Measurements from ENCODE around the gene CMTR1.

Gene CMTR1

DNA sequence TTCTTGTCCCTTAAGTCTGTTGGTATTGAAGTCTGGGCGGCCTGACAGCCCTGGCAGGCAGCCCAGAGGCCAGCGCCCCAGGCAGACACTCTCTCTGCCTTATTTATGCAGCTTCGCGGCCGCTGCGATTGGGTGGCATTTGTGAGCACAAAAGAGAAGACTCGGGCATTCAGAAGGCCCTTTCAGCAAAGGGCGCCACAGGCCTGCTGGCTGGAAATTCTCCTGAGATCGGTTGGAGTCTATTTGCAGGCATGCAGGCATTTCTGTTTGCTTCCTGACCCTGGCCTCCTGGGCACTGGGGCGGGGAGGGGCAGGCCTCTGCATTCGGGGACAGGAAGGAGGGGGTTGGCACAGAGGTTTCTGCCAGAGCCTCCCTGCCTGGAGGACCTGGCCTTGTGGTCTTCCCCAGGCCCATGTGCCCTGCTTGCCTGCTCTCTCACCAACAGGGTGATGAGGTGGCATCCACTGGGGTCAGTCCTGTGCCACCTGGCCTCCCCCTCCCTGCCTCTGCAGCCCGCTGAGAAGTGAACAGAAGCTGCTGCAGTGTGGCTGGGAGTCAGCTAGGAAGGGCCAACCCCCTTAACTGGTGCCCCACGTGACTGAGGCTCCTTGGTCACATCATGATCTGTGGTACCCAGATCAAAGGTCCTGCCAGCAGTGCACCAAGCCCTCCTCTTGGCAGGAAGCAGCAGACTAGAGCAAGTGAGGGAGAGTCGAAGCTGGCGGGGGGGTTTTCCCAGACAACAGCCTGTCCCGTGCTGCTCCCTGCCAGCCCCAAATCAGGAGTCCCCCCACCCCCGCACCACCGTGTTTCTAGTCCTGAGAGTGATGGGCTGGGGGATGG, 83.3 kb downstream of the CMTR1 start:
- DNase-seq, result peak; percentile 88

- DNase-seq, result no peak
These were observed 83.9 kb downstream of the CMTR1 start for GRCh38 chr6:37516920-37517405.

DNA sequence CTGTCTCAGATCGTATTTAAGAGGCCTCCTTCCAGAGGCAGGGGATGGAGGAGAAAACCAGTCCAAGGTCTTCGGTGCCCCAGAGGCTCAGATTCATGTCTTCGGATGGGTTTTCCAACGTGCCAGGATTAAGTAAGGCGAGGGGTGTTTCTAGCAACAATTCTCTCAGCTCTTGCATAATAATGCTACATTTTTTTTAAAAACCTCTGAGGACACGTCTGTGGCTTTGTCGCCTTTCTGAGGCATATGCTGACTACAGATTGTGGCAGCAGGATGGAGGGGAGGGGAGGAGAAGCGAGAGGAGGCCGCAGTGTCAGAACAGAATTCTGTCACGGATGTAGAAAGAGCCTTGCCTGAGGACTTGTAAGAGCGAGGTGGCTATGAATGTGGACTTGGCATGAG, 84.4 kb downstream of the CMTR1 start:
- no peak for DNase-seq

DNA sequence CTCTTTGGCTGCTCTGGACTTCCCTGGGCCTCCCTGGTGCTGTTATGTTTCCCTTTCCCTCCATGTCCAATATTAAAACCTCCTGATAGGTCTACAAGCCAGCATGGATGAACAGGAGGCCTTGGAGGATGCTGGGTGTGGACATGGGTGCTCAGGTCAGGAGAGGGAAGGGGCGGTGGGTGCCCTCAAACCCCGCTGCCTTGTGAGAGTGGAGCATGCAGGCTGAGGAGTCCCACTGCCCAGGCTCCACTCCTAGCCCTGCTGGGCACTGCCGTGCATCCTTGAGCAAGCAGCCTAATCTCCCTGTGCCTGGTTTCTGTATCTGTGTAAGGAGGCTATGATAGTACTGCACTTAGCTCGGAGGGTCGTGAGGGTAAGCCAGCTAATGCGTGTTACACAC, 85.1 kb downstream of the CMTR1 start:
- no peak for DNase-seq

- DNase-seq, result no peak
These were observed 86.4 kb downstream of the CMTR1 start for GRCh38 chr6:37519461-37519860.

GRCh38 chr6:37520926-37521325, 87.9 kb downstream of the CMTR1 start:
- no peak for DNase-seq

DNA sequence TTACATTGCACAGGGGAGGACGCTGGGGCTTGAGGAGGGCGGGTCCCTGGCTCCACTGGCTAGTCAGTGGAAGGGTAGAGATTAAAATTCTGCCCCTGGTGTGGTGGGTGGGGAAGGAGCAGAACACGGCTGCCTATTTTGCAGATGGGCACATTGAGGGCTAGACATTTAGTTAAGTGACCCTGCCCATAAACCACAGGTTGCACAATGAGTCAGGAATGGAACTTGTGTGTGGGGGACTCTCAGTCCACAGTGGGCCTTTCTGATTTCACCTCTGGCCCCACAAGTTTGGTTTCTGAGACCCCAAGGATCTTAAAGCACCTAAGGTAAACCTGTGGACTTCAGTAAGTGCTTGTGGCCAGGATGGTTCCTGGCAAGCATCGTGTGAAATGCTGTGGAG, 88.7 kb downstream of the CMTR1 start:
- no peak for DNase-seq

GRCh38 chr6:37522836-37523235, 89.8 kb downstream of the CMTR1 start:
- DNase-seq, result no peak

- DNase-seq, result no peak
These were observed 90.4 kb downstream of the CMTR1 start for GRCh38 chr6:37523412-37523811.

DNA sequence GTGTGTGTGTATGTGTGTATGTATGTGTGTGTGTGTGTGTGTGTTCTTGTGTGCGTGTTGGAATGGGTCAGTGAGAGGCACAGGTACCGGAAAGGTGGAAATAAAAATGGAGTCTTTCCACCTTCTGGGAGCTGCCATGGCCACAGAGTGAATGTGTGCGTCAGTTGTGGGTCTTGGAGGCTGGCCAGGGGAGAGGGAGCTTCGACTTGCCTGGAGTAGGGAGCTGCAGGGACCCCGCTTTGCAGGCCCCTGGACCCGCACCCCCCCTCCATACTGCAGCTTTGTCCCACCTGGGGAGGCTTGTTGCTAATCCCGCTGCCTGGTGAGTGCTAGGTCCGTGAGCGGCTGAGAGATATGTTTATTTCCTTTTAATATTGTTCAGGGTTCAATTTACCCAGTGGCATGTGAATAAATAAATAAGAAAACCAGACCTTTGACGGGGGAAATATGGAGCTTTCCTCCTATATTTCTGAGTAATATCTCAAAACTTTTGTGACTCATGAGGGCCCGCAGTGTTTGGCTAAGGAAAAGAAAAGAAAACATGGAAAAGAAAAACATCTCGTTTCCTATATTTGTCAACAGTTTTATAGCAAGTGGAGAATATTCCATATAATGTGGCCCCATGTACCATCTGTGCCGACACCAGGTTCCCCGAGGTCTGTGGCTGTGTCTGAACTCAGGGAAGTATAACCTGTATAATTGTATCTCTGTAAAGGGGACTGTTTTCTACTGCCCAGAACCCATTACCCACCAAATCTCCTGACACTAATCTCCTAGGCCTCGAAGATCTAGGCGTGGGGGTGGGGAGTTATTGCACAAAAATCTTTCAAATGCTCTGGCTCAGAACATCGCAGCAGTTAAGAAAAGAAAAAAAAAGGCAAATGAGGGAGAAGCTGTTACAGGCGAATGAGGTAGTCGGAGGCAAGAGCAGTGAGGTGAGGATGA, 91.3 kb downstream of the CMTR1 start:
- DNase-seq, result no peak

- no peak for DNase-seq
These were observed 91.9 kb downstream of the CMTR1 start for GRCh38 chr6:37524970-37525318.

- peak; percentile 33 for DNase-seq
These were observed 92.7 kb downstream of the CMTR1 start for GRCh38 chr6:37525460-37526357.

DNA sequence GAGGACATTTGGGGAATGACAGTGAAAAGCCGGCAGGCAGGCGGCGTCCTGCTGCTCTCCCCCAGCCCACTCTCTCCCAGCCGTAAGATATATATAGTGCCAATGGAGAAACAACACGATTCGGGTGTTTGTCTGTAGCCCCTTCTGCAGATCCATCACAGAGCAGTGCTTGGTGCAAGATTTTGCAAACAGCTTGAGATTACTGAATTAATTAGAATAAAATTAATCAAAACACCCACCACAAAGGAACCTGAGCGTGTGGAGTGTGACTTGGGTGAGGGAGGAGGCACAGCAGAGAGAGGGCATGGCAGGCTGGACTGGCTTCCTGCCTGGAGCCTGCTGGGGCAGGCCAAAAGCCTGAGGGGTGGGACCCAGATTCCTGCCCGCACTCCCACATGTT, 95.5 kb downstream of the CMTR1 start:
- no peak for DNase-seq

GRCh38 chr6:37530297-37530696, 97.3 kb downstream of the CMTR1 start:
- DNase-seq, result no peak

GRCh38 chr6:37531026-37531425, 98.0 kb downstream of the CMTR1 start:
- no peak for DNase-seq
